Gastrocnemius medialis (tissue), 4 donors: Measurements from ENCODE around the gene RBKS. TPM values are rescaled to one million over a fixed set of nuclear protein-coding genes. Genes with fewer than 3 reads are reported as not detected.

Experiments used
- ATAC-seq, 2 donors: fragments of 150-250 bp; one replicate each; pipeline ENCODE4 v1.9.1; 2016
- DNase-seq, 2 donors: peaks; one replicate each; pipeline ENCODE4 v3.0.0-alpha.2; 2019
- H3K27ac ChIP-seq, 4 donors: fragments of 200-600 bp; sonication (generic); 1 replicate in 1 of 4; 2 replicates in 3 of 4; pipeline ENCODE4 v1.5.1; 2016 to 2018; ENCODE audit warnings: mild to moderate bottlenecking in 2 of 4, moderate library complexity in 1 of 4
- H3K27me3 ChIP-seq, 3 donors: fragments of 200-600 bp; sonication (generic) in 2 of 3; 1 replicate in 1 of 3; 2 replicates in 2 of 3; pipeline versions ENCODE4 v1.5.1 to v1.6.0; 2016 to 2019; ENCODE audit warnings: mild to moderate bottlenecking in 1 of 3, moderate library complexity in 1 of 3
- H3K36me3 ChIP-seq, 2 donors: fragments of 200-600 bp; sonication (generic) in 1 of 2; one replicate each; pipeline ENCODE4 v1.5.1; 2017 to 2018
- H3K4me1 ChIP-seq, 2 donors: fragments of 200-600 bp; sonication (generic) in 1 of 2; one replicate each; pipeline ENCODE4 v1.5.1; 2016 to 2017; ENCODE audit warnings: mild to moderate bottlenecking in 2 of 2
- H3K4me3 ChIP-seq, 4 donors: fragments of 200-600 bp; sonication (generic) in 3 of 4; 1 replicate in 1 of 4; 2 replicates in 3 of 4; pipeline ENCODE4 v1.5.1; 2016 to 2019; ENCODE audit warnings: mild to moderate bottlenecking in 2 of 4
- H3K9me3 ChIP-seq, 3 donors: fragments of 200-600 bp; sonication (generic) in 2 of 3; 1 replicate in 1 of 3; 2 replicates in 2 of 3; pipeline ENCODE4 v1.5.1; 2016 to 2019
- POLR2A ChIP-seq, 2 donors: fragments of 450-650 bp; IDR thresholded peaks; one replicate each; pipeline ENCODE4 v1.6.1; 2017; ENCODE audit warnings: antibody characterized with exemption in 2 of 2, mild to moderate bottlenecking in 2 of 2, moderate library complexity in 2 of 2
- in situ Hi-C, 4 donors: fragments of 200-750 bp; cut with MboI; loops; one replicate each; pipeline versions ENCODE4 v1.15.0 to v1.8.0; 2017; ENCODE audit warnings: low sequenced_read_pairs in 4 of 4
- intact Hi-C: fragments of 100-400 bp; cut with DNase I; formaldehyde crosslinking; loops from one replicate; pipeline ENCODE4 v1.15.1; 2023; ENCODE audit warnings: low total_unique reads
- total RNA-seq, 4 donors: library from RNA; depleted of rRNA; stranded (reverse); fragments of >200 nt; gene quantifications; one replicate each; pipeline versions ENCODE4 v1.1.0 to v1.2.3, GENCODE V29; 2016
- TF ChIP-seq, protein P1 (sequence below), 5 experiments: fragments of 450-650 bp in 3 of 5; fragments of 200-600 bp in 2 of 5; sonication (generic) in 2 of 5; IDR thresholded peaks in 4 of 5; conservative IDR thresholded peaks in 1 of 5; 1 replicate in 4 of 5; 2 replicates in 1 of 5; pipeline ENCODE4 v1.5.1; 2016 to 2019; ENCODE audit warnings: antibody characterized with exemption in 5 of 5, mild to moderate bottlenecking in 3 of 5, moderate library complexity in 3 of 5

Gene RBKS
- total RNA-seq, 4 donors from 2014 or later: 0.41 to 5.4 (median 3.0) TPM

DNA sequence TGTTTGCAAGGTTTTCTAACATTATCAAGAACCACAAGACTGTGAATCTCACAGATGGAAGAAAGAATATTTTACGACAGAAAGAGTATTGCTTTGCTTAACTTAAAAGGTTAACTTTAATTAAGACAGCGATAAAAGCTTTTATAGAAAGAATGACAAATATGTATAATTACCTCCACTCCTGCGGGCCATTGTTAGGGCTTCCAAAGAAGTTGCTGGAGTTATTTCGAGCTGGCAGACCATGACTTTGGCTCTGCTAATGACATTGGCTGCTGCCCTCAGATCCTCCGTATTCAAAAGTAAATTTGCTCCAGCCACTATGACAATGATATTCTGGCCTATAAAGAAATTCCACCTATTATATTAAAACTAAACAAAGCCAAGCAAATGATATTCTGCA is 47.3 kb downstream of the RBKS start:
- intact Hi-C loops (no loop called here), in situ Hi-C loops (no loop called here)
- TF ChIP-seq, protein P1, sequence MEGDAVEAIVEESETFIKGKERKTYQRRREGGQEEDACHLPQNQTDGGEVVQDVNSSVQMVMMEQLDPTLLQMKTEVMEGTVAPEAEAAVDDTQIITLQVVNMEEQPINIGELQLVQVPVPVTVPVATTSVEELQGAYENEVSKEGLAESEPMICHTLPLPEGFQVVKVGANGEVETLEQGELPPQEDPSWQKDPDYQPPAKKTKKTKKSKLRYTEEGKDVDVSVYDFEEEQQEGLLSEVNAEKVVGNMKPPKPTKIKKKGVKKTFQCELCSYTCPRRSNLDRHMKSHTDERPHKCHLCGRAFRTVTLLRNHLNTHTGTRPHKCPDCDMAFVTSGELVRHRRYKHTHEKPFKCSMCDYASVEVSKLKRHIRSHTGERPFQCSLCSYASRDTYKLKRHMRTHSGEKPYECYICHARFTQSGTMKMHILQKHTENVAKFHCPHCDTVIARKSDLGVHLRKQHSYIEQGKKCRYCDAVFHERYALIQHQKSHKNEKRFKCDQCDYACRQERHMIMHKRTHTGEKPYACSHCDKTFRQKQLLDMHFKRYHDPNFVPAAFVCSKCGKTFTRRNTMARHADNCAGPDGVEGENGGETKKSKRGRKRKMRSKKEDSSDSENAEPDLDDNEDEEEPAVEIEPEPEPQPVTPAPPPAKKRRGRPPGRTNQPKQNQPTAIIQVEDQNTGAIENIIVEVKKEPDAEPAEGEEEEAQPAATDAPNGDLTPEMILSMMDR (IDR thresholded peaks at IDR 0.05 in 4 of 5, conservative IDR thresholded peaks at IDR 0.05 in 1 of 5): no peak
- no peak for TF ChIP-seq POLR2A (IDR thresholded peaks at IDR 0.05)
- Histone ChIP-seq H3K4me3 (no peak overlapping the region), H3K4me1 (peaks cover 20 to 26% of the 10 kb centered on the region in 2 donors), H3K27me3 (no peaks in the 10 kb centered on the region), H3K9me3 (no peaks in the 10 kb centered on the region), H3K27ac (peak overlapping the region in 3 of 4 donors; percentile 3 to 74 (median 70)), H3K36me3 (no peaks in the 10 kb centered on the region)
- DNase-seq (no peak), ATAC-seq (no peak)

DNA sequence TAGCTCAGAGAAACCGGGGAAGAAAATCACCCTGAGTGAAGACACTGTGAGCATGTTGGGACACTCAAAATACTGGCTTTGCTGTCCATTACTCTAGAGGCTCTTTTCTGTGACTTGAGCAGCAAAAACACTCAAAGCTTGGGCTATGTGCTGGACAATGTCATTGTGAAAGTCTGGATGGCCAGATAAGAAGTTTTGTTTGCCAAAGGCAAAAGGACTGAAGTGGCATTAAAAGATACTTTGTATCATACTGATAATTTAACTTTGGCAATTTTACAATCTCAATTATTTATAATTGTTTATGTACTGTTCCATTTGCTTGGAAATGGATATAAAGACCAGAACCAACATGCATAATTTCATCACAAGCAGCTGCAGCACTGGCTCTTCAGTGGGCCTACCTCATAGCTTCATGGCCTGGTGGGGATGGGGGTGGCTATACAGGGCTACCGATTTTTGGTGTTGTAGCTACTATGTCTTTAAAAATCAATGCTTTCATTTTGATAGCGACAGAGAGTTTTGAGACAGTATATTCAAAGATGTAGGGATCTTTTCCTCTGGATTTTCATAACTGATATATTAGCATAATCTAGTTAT is 51.1 kb downstream of the RBKS start:
- Histone ChIP-seq H3K9me3 (no peaks in the 10 kb centered on the region), H3K27ac (no peak overlapping the region), H3K36me3 (no peaks in the 10 kb centered on the region), H3K4me3 (no peak overlapping the region), H3K27me3 (no peaks in the 10 kb centered on the region), H3K4me1 (peaks cover 10 to 14% of the 10 kb centered on the region in 2 donors)
- intact Hi-C loops: no loop called here
- ATAC-seq (no peak), DNase-seq (no peak)
- TF ChIP-seq POLR2A (IDR thresholded peaks at IDR 0.05): no peak
- TF ChIP-seq, protein P1 (IDR thresholded peaks at IDR 0.05 in 4 of 5, conservative IDR thresholded peaks at IDR 0.05 in 1 of 5): no peak
- in situ Hi-C loops: no loop called here

DNA sequence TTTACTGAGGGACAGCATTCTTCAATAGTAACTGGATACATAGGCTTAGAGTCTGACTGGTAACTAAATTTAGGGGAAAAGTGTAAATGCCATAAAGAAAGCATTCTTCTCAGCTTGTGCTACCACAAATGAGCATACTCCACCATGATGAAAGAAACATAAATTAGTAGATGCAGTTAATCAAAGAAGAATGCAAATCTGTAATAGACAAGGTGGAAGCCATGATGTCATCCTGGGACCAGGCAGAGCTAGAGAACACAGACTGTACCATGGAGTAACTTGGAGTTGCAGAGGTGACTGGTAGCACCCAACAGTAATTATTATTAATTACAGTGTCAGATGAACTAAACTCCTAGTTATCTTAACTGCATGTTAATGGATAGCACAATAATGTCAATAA is 51.7 kb downstream of the RBKS start:
- intact Hi-C loops: no loop called here
- Histone ChIP-seq H3K4me1 (peaks cover 7% of the 10 kb centered on the region in 2 donors), H3K36me3 (no peaks in the 10 kb centered on the region), H3K27me3 (no peaks in the 10 kb centered on the region), H3K27ac (no peak overlapping the region), H3K4me3 (no peak overlapping the region), H3K9me3 (no peaks in the 10 kb centered on the region)
- in situ Hi-C loops: no loop called here
- DNase-seq (no peak), ATAC-seq (no peak)
- TF ChIP-seq, protein P1 (IDR thresholded peaks at IDR 0.05 in 4 of 5, conservative IDR thresholded peaks at IDR 0.05 in 1 of 5): no peak
- no peak for TF ChIP-seq POLR2A (IDR thresholded peaks at IDR 0.05)

DNA sequence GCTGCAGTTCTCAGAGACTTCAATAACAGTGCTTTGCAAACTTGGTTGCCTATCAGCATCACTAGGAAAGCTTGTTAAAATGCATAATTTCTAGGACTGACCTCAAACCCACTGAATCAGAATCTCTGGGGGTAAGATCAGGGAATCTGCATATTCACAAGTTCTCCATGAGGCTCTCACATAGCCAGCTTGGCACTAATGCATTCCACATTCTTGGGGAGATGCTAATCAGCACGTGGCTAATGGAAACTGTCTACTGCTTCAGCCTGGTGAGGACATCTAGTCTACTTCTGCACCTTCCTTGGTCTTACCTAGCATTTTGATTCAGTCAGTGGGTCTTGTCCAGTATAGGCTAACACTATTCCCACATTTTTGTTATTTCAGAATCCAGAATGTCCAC is 56.3 kb downstream of the RBKS start:
- intact Hi-C loops: no loop called here
- in situ Hi-C loops: no loop called here
- ATAC-seq: no peak
- Histone ChIP-seq H3K9me3 (no peaks in the 10 kb centered on the region), H3K4me1 (no peaks in the 10 kb centered on the region), H3K36me3 (no peaks in the 10 kb centered on the region), H3K27me3 (no peaks in the 10 kb centered on the region), H3K27ac (no peak overlapping the region), H3K4me3 (no peak overlapping the region)
- no peak for TF ChIP-seq POLR2A (IDR thresholded peaks at IDR 0.05)
- TF ChIP-seq, protein P1 (IDR thresholded peaks at IDR 0.05 in 4 of 5, conservative IDR thresholded peaks at IDR 0.05 in 1 of 5): no peak
- DNase-seq: no peak

DNA sequence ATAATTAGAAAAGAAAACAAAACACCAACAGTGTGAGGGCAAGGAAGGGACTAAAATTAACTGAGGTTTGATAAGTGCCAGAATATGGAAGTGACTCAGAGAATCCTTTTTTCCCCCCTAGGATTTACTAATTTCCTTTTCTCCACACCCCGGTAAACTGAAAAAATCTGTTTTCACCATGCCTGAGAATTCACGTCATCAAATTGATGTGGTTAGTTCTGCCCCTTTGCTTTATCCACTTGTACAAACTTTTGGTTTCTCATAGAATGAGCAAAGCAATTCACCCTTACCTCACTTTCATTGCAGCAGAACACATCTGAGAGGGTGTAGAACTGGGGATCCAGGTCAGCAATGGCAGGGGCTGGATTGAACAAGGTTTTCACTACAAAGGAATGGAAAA is 57.8 kb downstream of the RBKS start:
- ATAC-seq (no peak), DNase-seq (no peak)
- in situ Hi-C loops (no loop called here), intact Hi-C loops (no loop called here)
- Histone ChIP-seq H3K27me3 (no peaks in the 10 kb centered on the region), H3K27ac (no peak overlapping the region), H3K4me1 (no peaks in the 10 kb centered on the region), H3K4me3 (no peak overlapping the region), H3K9me3 (no peaks in the 10 kb centered on the region), H3K36me3 (no peaks in the 10 kb centered on the region)
- TF ChIP-seq, protein P1 (IDR thresholded peaks at IDR 0.05 in 4 of 5, conservative IDR thresholded peaks at IDR 0.05 in 1 of 5): no peak
- TF ChIP-seq POLR2A (IDR thresholded peaks at IDR 0.05): no peak
